HUDEP-2 (cell line): Measurements from ENCODE around the gene BPIFB4.
"Not testable (repeated sequence)": the region's sequence is repeated elsewhere in the genome, so short reads cannot be mapped to it uniquely, and the experiment has no call there.

Experiments
- DNase-seq, 76 experiments: peaks; one replicate each; lab custom pipeline; 2025; ENCODE audit not compliant: unreplicated experiment in 76 of 76; lab: John Stamatoyannopoulos, UW

The BPIFB4 gene

GRCh38 chr20:33083544-33084340 is 4.3 kb downstream of the BPIFB4 start:
- no peak for DNase-seq

- DNase-seq = no peak
Measured at GRCh38 chr20:33084722-33085121, 5.3 kb downstream of the BPIFB4 start.

GRCh38 chr20:33086052-33086722 is 6.7 kb downstream of the BPIFB4 start:
- DNase-seq = no peak

- no peak for DNase-seq
Measured at GRCh38 chr20:33091147-33091546, 11.7 kb downstream of the BPIFB4 start.

- no peak for DNase-seq
Measured at GRCh38 chr20:33091693-33092092, 12.2 kb downstream of the BPIFB4 start.

GRCh38 chr20:33092361-33092760 is 12.9 kb downstream of the BPIFB4 start:
- DNase-seq = no peak

GRCh38 chr20:33093074-33093473 is 13.6 kb downstream of the BPIFB4 start:
- no peak for DNase-seq

GRCh38 chr20:33093582-33093981 is 14.1 kb downstream of the BPIFB4 start:
- DNase-seq = no peak

GRCh38 chr20:33095249-33095648 is 15.8 kb downstream of the BPIFB4 start:
- no peak for DNase-seq

GRCh38 chr20:33095902-33096584 is 16.6 kb downstream of the BPIFB4 start:
- peak in 42 of 76 experiments; percentile 0 to 66 (median 22) for DNase-seq

GRCh38 chr20:33097001-33097400 is 17.6 kb downstream of the BPIFB4 start:
- no peak for DNase-seq

- DNase-seq = no peak
Measured at GRCh38 chr20:33099843-33100538, 20.5 kb downstream of the BPIFB4 start.

- DNase-seq = no peak
Measured at GRCh38 chr20:33103556-33103955, 24.1 kb downstream of the BPIFB4 start.

GRCh38 chr20:33104336-33104735 is 24.9 kb downstream of the BPIFB4 start:
- DNase-seq = no peak

GRCh38 chr20:33105316-33105924 is 26.0 kb downstream of the BPIFB4 start:
- DNase-seq = no peak

- DNase-seq = not testable (repeated sequence)
Measured at GRCh38 chr20:33106058-33106620, 26.7 kb downstream of the BPIFB4 start.

- DNase-seq = no peak
Measured at GRCh38 chr20:33108661-33109060, 29.2 kb downstream of the BPIFB4 start.

- DNase-seq = no peak
Measured at GRCh38 chr20:33110147-33110825, 30.8 kb downstream of the BPIFB4 start.

- no peak for DNase-seq
Measured at GRCh38 chr20:33111306-33111705, 31.9 kb downstream of the BPIFB4 start.
